Keratinocyte (primary cell): ENCODE results near the gene CCDC186. TPM values are rescaled to one million over a fixed set of nuclear protein-coding genes. Genes with fewer than 3 reads are reported as not detected.

Experiments
- DNase-seq: peaks from one replicate; pipeline ENCODE4 v3.0.0-alpha.2; 2011; ENCODE audit warnings: low read depth, missing footprints, low spot score
- FAIRE-seq: peaks from 2 replicates; lab custom pipeline; 2011; peaks lifted over from hg19 to GRCh38; lab: Jason Lieb, UNC
- H2AFZ ChIP-seq: 2 replicates; pipeline ENCODE4 v1.6.0; 2012; ENCODE audit warnings: low read length, control low read depth, inconsistent platforms; ENCODE audit not compliant: control insufficient read depth
- H3K27ac ChIP-seq: 2 replicates; pipeline ENCODE4 v1.5.1; 2011; ENCODE audit warnings: low read length; ENCODE audit not compliant: control insufficient read depth, insufficient read depth
- H3K27me3 ChIP-seq: 3 replicates; pipeline ENCODE4 v1.6.0; 2011; ENCODE audit warnings: low read length; ENCODE audit not compliant: control insufficient read depth, insufficient read depth; ENCODE audit errors: extremely low read depth
- H3K36me3 ChIP-seq, 2 experiments: 2 replicates in 1 of 2; 3 replicates in 1 of 2; pipeline ENCODE4 v1.5.1; 2011; ENCODE audit warnings: low read length in 2 of 2, mild to moderate bottlenecking in 1 of 2; ENCODE audit not compliant: control insufficient read depth in 2 of 2, insufficient read depth in 2 of 2; ENCODE audit errors: extremely low read depth in 1 of 2
- H3K4me1 ChIP-seq: 3 replicates; pipeline ENCODE4 v1.5.1; 2011; ENCODE audit warnings: low read length; ENCODE audit not compliant: control insufficient read depth, insufficient read depth; ENCODE audit errors: extremely low read depth
- H3K4me2 ChIP-seq: 3 replicates; pipeline ENCODE4 v1.6.0; 2011; ENCODE audit warnings: low read depth, low read length; ENCODE audit not compliant: control insufficient read depth, insufficient read depth; ENCODE audit errors: extremely low read depth
- H3K4me3 ChIP-seq, 3 experiments: fragments of 200-600 bp in 1 of 3; sonication (generic) in 1 of 3; 2 replicates in 2 of 3; 3 replicates in 1 of 3; pipeline ENCODE4 v1.5.1; 2011 to 2016; ENCODE audit warnings: low read length in 3 of 3, mild to moderate bottlenecking in 3 of 3, control low read depth in 2 of 3, inconsistent platforms in 1 of 3, low read depth in 1 of 3, mixed read lengths in 1 of 3, mixed run types in 1 of 3, moderate library complexity in 1 of 3; ENCODE audit not compliant: control insufficient read depth in 2 of 3, insufficient read depth in 2 of 3; ENCODE audit errors: extremely low read depth in 1 of 3
- H3K79me2 ChIP-seq: 2 replicates; pipeline ENCODE4 v1.6.0; 2012; ENCODE audit warnings: low read length; ENCODE audit not compliant: control insufficient read depth, insufficient read depth
- H3K9ac ChIP-seq: 3 replicates; pipeline ENCODE4 v1.6.0; 2011; ENCODE audit warnings: low read length; ENCODE audit not compliant: control insufficient read depth, insufficient read depth; ENCODE audit errors: extremely low read depth
- H3K9me1 ChIP-seq: 3 replicates; pipeline ENCODE4 v1.6.0; 2011; ENCODE audit warnings: low read length; ENCODE audit not compliant: control insufficient read depth, insufficient read depth; ENCODE audit errors: extremely low read depth
- H3K9me3 ChIP-seq: 2 replicates; pipeline ENCODE4 v1.5.1; 2012; ENCODE audit warnings: low read depth, low read length; ENCODE audit not compliant: control insufficient read depth
- H4K20me1 ChIP-seq: 3 replicates; pipeline ENCODE4 v1.6.0; 2011; ENCODE audit warnings: low read length; ENCODE audit not compliant: control insufficient read depth, insufficient read depth; ENCODE audit errors: extremely low read depth
- EZH2 ChIP-seq: IDR thresholded peaks from one replicate; pipeline ENCODE4 v1.6.1; 2012; ENCODE audit warnings: inconsistent platforms, mild to moderate bottlenecking, low read length, moderate library complexity
- dilution Hi-C: fragments of 300-500 bp; cut with MboI; formaldehyde crosslinking; loops from one replicate; pipeline ENCODE4 v1.7.0; 2020; ENCODE audit warnings: low sequenced_read_pairs; ENCODE audit not compliant: extremely low pct_ligation_motif_present
- polyA plus RNA-seq, 5 experiments: library from polyadenylated mRNA; depleted of rRNA in 3 of 5; stranded (reverse) in 3 of 5; stranded (forward) in 1 of 5; unstranded in 1 of 5; fragments of >200 nt; gene quantifications; 1 replicate in 1 of 5; 2 replicates in 3 of 5; 3 replicates in 1 of 5; pipeline versions ENCODE4 v1.2.1 to v1.2.3, GENCODE V29; 2011 to 2012; ENCODE audit warnings: missing spikeins in 2 of 5, low read depth in 1 of 5, low replicate concordance in 1 of 5
- TF ChIP-seq, protein P1 (sequence below), 3 experiments: IDR thresholded peaks in 1 of 3; conservative IDR thresholded peaks in 1 of 3; optimal IDR thresholded peaks in 1 of 3; 2 replicates in 2 of 3; 3 replicates in 1 of 3; pipeline versions ENCODE3 to v1.5.1; 2011; ENCODE audit warnings: low read length in 3 of 3, mild to moderate bottlenecking in 3 of 3, moderate library complexity in 2 of 3, control low read depth in 1 of 3, inconsistent platforms in 1 of 3; ENCODE audit not compliant: insufficient read depth in 2 of 3; ENCODE audit errors: extremely low read depth in 1 of 3

CCDC186 gene
- polyA plus RNA-seq, 1 donor (not counting 4 experiments of a cell fraction or from before 2014, with no cell fraction given) = 13.0 TPM

- DNase-seq (no peak), FAIRE-seq (no peak)
- no peak for TF ChIP-seq EZH2
- TF ChIP-seq, protein P1, sequence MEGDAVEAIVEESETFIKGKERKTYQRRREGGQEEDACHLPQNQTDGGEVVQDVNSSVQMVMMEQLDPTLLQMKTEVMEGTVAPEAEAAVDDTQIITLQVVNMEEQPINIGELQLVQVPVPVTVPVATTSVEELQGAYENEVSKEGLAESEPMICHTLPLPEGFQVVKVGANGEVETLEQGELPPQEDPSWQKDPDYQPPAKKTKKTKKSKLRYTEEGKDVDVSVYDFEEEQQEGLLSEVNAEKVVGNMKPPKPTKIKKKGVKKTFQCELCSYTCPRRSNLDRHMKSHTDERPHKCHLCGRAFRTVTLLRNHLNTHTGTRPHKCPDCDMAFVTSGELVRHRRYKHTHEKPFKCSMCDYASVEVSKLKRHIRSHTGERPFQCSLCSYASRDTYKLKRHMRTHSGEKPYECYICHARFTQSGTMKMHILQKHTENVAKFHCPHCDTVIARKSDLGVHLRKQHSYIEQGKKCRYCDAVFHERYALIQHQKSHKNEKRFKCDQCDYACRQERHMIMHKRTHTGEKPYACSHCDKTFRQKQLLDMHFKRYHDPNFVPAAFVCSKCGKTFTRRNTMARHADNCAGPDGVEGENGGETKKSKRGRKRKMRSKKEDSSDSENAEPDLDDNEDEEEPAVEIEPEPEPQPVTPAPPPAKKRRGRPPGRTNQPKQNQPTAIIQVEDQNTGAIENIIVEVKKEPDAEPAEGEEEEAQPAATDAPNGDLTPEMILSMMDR (optimal IDR thresholded peaks at IDR 0.05 in 1 of 3, IDR thresholded peaks at IDR 0.05 in 1 of 3, conservative IDR thresholded peaks at IDR 0.05 in 1 of 3; ENCODE audit: extremely low read depth in 1 of 3, insufficient read depth in 2 of 3, low read length in 3 of 3) = no peak
- dilution Hi-C loops = no loop called here
- Histone ChIP-seq H3K9me1 (no peaks in the 10 kb centered on the region), H3K27ac (peak overlapping the region; percentile 94), H3K4me1 (peaks cover 6% of the 10 kb centered on the region), H3K4me3 (peak overlapping the region; percentile 86 to 100 (median 89)), H3K36me3 (no peaks in the 10 kb centered on the region), H3K9ac (peak overlapping the region; percentile 99), H3K9me3 (peaks cover 3% of the 10 kb centered on the region), H4K20me1 (no peaks in the 10 kb centered on the region), H3K79me2 (peaks cover 62% of the 10 kb centered on the region), H3K27me3 (no peaks in the 10 kb centered on the region), H3K4me2 (peak overlapping the region; percentile 71), H2AFZ (no peak overlapping the region)
These were observed 1.8 kb downstream of the CCDC186 start for GRCh38 chr10:114172216-114172615.

- H3K9ac ChIP-seq = no peak overlapping the region
- no peaks in the 10 kb centered on the region for H4K20me1 ChIP-seq
- no peak overlapping the region for H3K4me3 ChIP-seq
- dilution Hi-C loops = no loop called here
- H3K79me2 ChIP-seq = peaks cover 76% of the 10 kb centered on the region
- no peak for TF ChIP-seq EZH2
- TF ChIP-seq, protein P1 (optimal IDR thresholded peaks at IDR 0.05 in 1 of 3, IDR thresholded peaks at IDR 0.05 in 1 of 3, conservative IDR thresholded peaks at IDR 0.05 in 1 of 3; ENCODE audit: extremely low read depth in 1 of 3, insufficient read depth in 2 of 3, low read length in 3 of 3) = no peak
- peaks cover 12% of the 10 kb centered on the region for H3K4me1 ChIP-seq
- no peaks in the 10 kb centered on the region for H3K27me3 ChIP-seq
- no peak for DNase-seq
- H2AFZ ChIP-seq = no peak overlapping the region
- H3K4me2 ChIP-seq = no peak overlapping the region
- no peak for FAIRE-seq
- H3K27ac ChIP-seq = no peak overlapping the region
- peaks cover 3% of the 10 kb centered on the region for H3K9me3 ChIP-seq
- H3K36me3 ChIP-seq = no peaks in the 10 kb centered on the region
- H3K9me1 ChIP-seq = no peaks in the 10 kb centered on the region
These were observed 5.5 kb downstream of the CCDC186 start for GRCh38 chr10:114168450-114169009.
